PC-9 (cell line): ENCODE data around the gene RTBDN.

Experiments used
- CTCF ChIP-seq: fragments of 200-600 bp; sonication (generic); conservative IDR thresholded peaks from 2 replicates; pipeline ENCODE4 v1.6.1; 2017; ENCODE audit warnings: mixed run types, antibody characterized with exemption, mild to moderate bottlenecking, moderate library complexity
- EZH2 ChIP-seq: fragments of 200-600 bp; sonication (generic); IDR thresholded peaks from 2 replicates; pipeline ENCODE4 v1.8.0; 2017; ENCODE audit warnings: antibody characterized with exemption, low read depth

GRCh38 chr19:12843328-12843727 lies 8.9 kb upstream of the RTBDN start:
- TF ChIP-seq CTCF: no peak
- no peak for TF ChIP-seq EZH2
